ENCODE data around the gene MATN4.

Gene MATN4

GRCh38 chr20:45293041-45294002 lies 14.8 kb downstream of the MATN4 start:
- in situ Hi-C loops (cut with MboI; ENCODE audit: low sequenced_read_pairs): no loop called here

GRCh38 chr20:45292343-45292742 lies 15.8 kb downstream of the MATN4 start:
- in situ Hi-C loops (cut with MboI; ENCODE audit: low sequenced_read_pairs): no loop called here

GRCh38 chr20:45291526-45291925 lies 16.6 kb downstream of the MATN4 start:
- in situ Hi-C loops (cut with MboI; ENCODE audit: low sequenced_read_pairs): no loop called here

GRCh38 chr20:45290677-45291355 lies 17.3 kb downstream of the MATN4 start:
- in situ Hi-C loops (cut with MboI; ENCODE audit: low sequenced_read_pairs): no loop called here

- in situ Hi-C loops (cut with MboI; ENCODE audit: low sequenced_read_pairs): no loop called here
These were observed 18.0 kb downstream of the MATN4 start for GRCh38 chr20:45289942-45290676.

GRCh38 chr20:45288860-45289259 lies 19.2 kb downstream of the MATN4 start:
- in situ Hi-C loops (cut with MboI; ENCODE audit: low sequenced_read_pairs): no loop called here

- in situ Hi-C loops (cut with MboI; ENCODE audit: low sequenced_read_pairs): no loop called here
These were observed 19.7 kb downstream of the MATN4 start for GRCh38 chr20:45288376-45288775.

- in situ Hi-C loops (cut with MboI; ENCODE audit: low sequenced_read_pairs): no loop called here
These were observed 24.5 kb downstream of the MATN4 start for GRCh38 chr20:45283551-45284057.

- in situ Hi-C loops (cut with MboI; ENCODE audit: low sequenced_read_pairs): no loop called here
These were observed 25.2 kb downstream of the MATN4 start for GRCh38 chr20:45282700-45283550.

GRCh38 chr20:45279992-45280391 lies 28.1 kb downstream of the MATN4 start:
- in situ Hi-C loops (cut with MboI; ENCODE audit: low sequenced_read_pairs): no loop called here

- in situ Hi-C loops (cut with MboI; ENCODE audit: low sequenced_read_pairs): no loop called here
These were observed 32.8 kb downstream of the MATN4 start for GRCh38 chr20:45275338-45275737.

- in situ Hi-C loops (cut with MboI; ENCODE audit: low sequenced_read_pairs): no loop called here
These were observed 38.3 kb downstream of the MATN4 start for GRCh38 chr20:45269754-45270270.

- in situ Hi-C loops (cut with MboI; ENCODE audit: low sequenced_read_pairs): no loop called here
These were observed 39.0 kb downstream of the MATN4 start for GRCh38 chr20:45269056-45269455.

GRCh38 chr20:45268531-45268930 lies 39.6 kb downstream of the MATN4 start:
- in situ Hi-C loops (cut with MboI; ENCODE audit: low sequenced_read_pairs): no loop called here

GRCh38 chr20:45266977-45267376 lies 41.1 kb downstream of the MATN4 start:
- in situ Hi-C loops (cut with MboI; ENCODE audit: low sequenced_read_pairs): no loop called here

GRCh38 chr20:45263556-45264266 lies 44.4 kb downstream of the MATN4 start:
- in situ Hi-C loops (cut with MboI; ENCODE audit: low sequenced_read_pairs): no loop called here

GRCh38 chr20:45258664-45259063 lies 49.4 kb downstream of the MATN4 start:
- in situ Hi-C loops (cut with MboI; ENCODE audit: low sequenced_read_pairs): no loop called here

GRCh38 chr20:45258259-45258658 lies 49.8 kb downstream of the MATN4 start:
- in situ Hi-C loops (cut with MboI; ENCODE audit: low sequenced_read_pairs): no loop called here

- in situ Hi-C loops (cut with MboI; ENCODE audit: low sequenced_read_pairs): no loop called here
These were observed 50.4 kb downstream of the MATN4 start for GRCh38 chr20:45257711-45258110.

Measured in HL-60/S4 treated with phorbol 12-myristate 13-acetate at 8.2 ng/mL for 4 days and 3 days (cell line).